Measurements from ENCODE around the gene IGFALS.

Gene IGFALS

DNA sequence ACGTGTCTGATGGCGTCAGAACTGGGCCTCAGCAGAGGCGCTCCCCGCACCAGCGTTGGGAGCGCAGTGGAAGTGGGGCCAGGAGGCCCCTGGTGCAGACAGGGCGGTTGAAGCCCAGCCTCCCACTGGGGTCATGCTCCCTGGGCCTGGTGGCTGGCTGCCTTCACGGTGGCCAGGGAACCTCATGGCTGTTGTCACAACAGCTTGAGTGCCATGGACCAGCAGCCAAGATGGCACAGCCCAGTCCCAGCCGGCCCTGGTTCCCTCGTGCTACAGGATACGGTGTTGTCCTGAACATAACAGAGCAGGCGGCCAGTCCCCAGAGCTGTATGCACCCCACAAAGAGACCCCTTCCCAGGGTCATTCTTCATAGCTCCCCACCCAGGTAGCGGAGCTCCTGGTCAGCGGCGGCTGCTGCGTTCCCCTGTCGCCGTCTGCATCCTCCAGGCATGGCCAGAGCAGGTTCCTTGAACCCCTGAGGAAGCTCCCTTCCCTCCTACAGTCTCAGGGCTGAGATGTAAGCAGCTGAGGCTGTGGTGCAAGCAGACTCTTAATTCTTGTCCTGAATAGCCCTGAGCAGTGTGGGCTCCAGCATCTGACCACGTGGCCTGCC lies 51.8 kb downstream of the IGFALS start:
- DNase-seq = no peak

DNA sequence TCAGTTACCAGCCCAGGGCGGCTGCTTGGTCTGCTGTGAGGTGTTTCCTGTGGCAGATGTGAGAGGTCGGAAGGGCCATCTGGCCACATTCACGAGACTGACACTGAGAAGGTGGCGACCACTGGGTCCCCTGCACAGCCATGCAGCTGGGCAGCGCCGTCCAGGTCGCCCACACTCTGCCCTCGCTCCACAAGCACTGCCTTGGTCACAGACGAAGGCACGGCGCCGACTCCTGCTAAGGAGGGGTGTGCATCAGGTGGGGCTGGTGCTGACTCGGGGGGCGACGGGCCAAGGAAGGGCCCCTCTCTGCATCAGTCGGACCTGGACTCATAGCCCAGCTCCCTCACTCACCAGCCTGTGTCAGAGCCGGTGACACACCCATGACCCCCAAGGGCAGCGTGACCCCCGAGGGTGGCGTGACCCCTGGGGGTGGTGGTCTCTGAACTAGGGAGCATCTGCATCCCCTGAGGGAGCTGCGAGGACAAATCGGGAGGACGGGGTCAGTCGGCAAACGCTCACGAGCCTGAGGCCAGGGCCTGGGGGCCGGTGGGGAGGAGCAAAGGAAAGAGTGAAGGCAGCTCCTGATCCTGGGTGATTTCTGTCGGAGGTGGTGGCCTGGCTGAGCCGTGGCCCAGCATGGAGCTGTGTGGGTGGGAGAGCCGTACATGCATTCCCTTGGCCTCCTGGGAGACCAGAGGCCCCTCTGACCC lies 52.6 kb downstream of the IGFALS start:
- no peak for DNase-seq

All from activated CD4-positive, CD25-positive, alpha-beta regulatory T cell (primary cell).